Vagina (tissue), 2 donors: Measurements from ENCODE around the gene TAB2. TPM values are rescaled to one million over a fixed set of nuclear protein-coding genes. Genes with fewer than 3 reads are reported as not detected.

Source experiments
- DNase-seq, 2 donors: peaks; one replicate each; pipeline ENCODE4 v3.0.0-alpha.2; 2017; ENCODE audit errors: extremely low spot score in 2 of 2
- H3K27ac ChIP-seq: fragments of 200-600 bp; sonication (generic); one replicate; pipeline ENCODE4 v1.5.1; 2019
- H3K27me3 ChIP-seq: fragments of 200-600 bp; sonication (generic); one replicate; pipeline ENCODE4 v1.5.1; 2019
- H3K36me3 ChIP-seq, 2 donors: fragments of 200-600 bp; sonication (generic); one replicate each; pipeline ENCODE4 v1.5.1; 2017 to 2019
- H3K4me1 ChIP-seq: fragments of 200-600 bp; sonication (generic); one replicate; pipeline ENCODE4 v1.5.1; 2019
- H3K4me3 ChIP-seq, 2 donors: fragments of 200-600 bp; sonication (generic); 1 replicate in 1 of 2; 2 replicates in 1 of 2; pipeline ENCODE4 v1.5.1; 2016 to 2019
- H3K9me3 ChIP-seq: fragments of 200-600 bp; sonication (generic); one replicate; pipeline ENCODE4 v1.5.1; 2019
- POLR2A ChIP-seq, 2 donors: fragments of 450-650 bp; IDR thresholded peaks; one replicate each; pipeline ENCODE4 v1.6.1; 2017; ENCODE audit warnings: antibody characterized with exemption in 2 of 2, mild to moderate bottlenecking in 2 of 2, moderate library complexity in 2 of 2
- POLR2AphosphoS5 ChIP-seq, 2 donors: sonication (generic); formaldehyde crosslinking; IDR thresholded peaks; one replicate each; pipeline ENCODE4 v1.9.0; 2017; ENCODE audit warnings: antibody characterized with exemption in 2 of 2, mild to moderate bottlenecking in 2 of 2, low read depth in 1 of 2; ENCODE audit not compliant: insufficient read depth in 1 of 2
- intact Hi-C: fragments of 100-400 bp; cut with DNase I; formaldehyde crosslinking; loops from one replicate; pipeline ENCODE4 v1.15.1; 2023
- total RNA-seq: library from RNA; depleted of rRNA; stranded (reverse); fragments of >200 nt; gene quantifications from one replicate; pipeline ENCODE4 v1.2.3, GENCODE V29; 2016
- TF ChIP-seq, protein P1 (sequence below), 3 experiments: fragments of 450-650 bp in 2 of 3; fragments of 200-600 bp in 1 of 3; sonication (generic) in 1 of 3; IDR thresholded peaks; one replicate each; pipeline ENCODE4 v1.5.1; 2017 to 2019; ENCODE audit warnings: antibody characterized with exemption in 3 of 3, mild to moderate bottlenecking in 2 of 3, moderate library complexity in 2 of 3

Gene TAB2
- total RNA-seq, 1 donor from 2014 or later: 80.5 TPM

GRCh38 chr6:149300563-149300962 lies 16.9 kb upstream of the TAB2 start:
- H3K36me3 ChIP-seq: no peaks in the 10 kb centered on the region
- H3K27ac ChIP-seq: no peak overlapping the region
- intact Hi-C loops: no loop called here
- no peak for DNase-seq
- no peak overlapping the region for H3K4me3 ChIP-seq
- H3K9me3 ChIP-seq: no peaks in the 10 kb centered on the region
- H3K4me1 ChIP-seq: no peaks in the 10 kb centered on the region
- TF ChIP-seq POLR2AphosphoS5 (IDR thresholded peaks at IDR 0.05; ENCODE audit: insufficient read depth in 1 of 2, low read depth in 1 of 2) (no peak), POLR2A (IDR thresholded peaks at IDR 0.05) (no peak)
- TF ChIP-seq, protein P1, sequence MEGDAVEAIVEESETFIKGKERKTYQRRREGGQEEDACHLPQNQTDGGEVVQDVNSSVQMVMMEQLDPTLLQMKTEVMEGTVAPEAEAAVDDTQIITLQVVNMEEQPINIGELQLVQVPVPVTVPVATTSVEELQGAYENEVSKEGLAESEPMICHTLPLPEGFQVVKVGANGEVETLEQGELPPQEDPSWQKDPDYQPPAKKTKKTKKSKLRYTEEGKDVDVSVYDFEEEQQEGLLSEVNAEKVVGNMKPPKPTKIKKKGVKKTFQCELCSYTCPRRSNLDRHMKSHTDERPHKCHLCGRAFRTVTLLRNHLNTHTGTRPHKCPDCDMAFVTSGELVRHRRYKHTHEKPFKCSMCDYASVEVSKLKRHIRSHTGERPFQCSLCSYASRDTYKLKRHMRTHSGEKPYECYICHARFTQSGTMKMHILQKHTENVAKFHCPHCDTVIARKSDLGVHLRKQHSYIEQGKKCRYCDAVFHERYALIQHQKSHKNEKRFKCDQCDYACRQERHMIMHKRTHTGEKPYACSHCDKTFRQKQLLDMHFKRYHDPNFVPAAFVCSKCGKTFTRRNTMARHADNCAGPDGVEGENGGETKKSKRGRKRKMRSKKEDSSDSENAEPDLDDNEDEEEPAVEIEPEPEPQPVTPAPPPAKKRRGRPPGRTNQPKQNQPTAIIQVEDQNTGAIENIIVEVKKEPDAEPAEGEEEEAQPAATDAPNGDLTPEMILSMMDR (IDR thresholded peaks at IDR 0.05): no peak
- H3K27me3 ChIP-seq: no peaks in the 10 kb centered on the region

DNA sequence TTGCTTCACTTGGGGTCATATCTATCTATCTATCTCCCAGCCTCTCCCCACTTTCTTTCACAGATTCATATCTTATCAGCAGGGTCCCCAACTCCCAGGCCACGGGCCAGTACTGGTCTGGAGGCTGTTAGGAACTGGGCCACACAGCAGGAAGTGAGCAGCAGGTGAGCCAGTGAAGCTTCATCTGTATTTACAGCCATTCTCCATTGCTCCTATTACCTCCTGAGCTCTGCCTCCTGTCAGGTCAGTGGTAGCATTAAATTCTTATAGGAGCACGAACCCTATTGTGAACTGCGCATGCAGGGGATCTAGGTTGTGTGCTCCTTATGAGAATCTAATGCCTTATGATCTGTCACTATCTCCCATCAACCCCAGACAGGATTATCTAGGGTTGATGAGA lies 14.8 kb upstream of the TAB2 start:
- Histone ChIP-seq H3K9me3 (no peaks in the 10 kb centered on the region), H3K27ac (no peak overlapping the region), H3K4me1 (no peaks in the 10 kb centered on the region), H3K4me3 (no peak overlapping the region), H3K27me3 (no peaks in the 10 kb centered on the region), H3K36me3 (no peaks in the 10 kb centered on the region)
- no peak for DNase-seq
- intact Hi-C loops: no loop called here
- TF ChIP-seq POLR2AphosphoS5 (IDR thresholded peaks at IDR 0.05; ENCODE audit: insufficient read depth in 1 of 2, low read depth in 1 of 2) (no peak), POLR2A (IDR thresholded peaks at IDR 0.05) (no peak)
- TF ChIP-seq, protein P1 (IDR thresholded peaks at IDR 0.05): no peak

- TF ChIP-seq, protein P1 (IDR thresholded peaks at IDR 0.05): no peak
- TF ChIP-seq POLR2A (IDR thresholded peaks at IDR 0.05): no peak
- no peak for TF ChIP-seq POLR2AphosphoS5 (IDR thresholded peaks at IDR 0.05; ENCODE audit: insufficient read depth in 1 of 2, low read depth in 1 of 2)
- intact Hi-C loops: no loop called here
These were observed 14.0 kb upstream of the TAB2 start for GRCh38 chr6:149303468-149303867.

GRCh38 chr6:149305372-149305771 lies 12.1 kb upstream of the TAB2 start:
- no peaks in the 10 kb centered on the region for H3K4me1 ChIP-seq
- H3K27ac ChIP-seq: no peak overlapping the region
- no peaks in the 10 kb centered on the region for H3K27me3 ChIP-seq
- H3K4me3 ChIP-seq: no peak overlapping the region
- TF ChIP-seq, protein P1 (IDR thresholded peaks at IDR 0.05): no peak
- TF ChIP-seq POLR2A (IDR thresholded peaks at IDR 0.05): no peak
- TF ChIP-seq POLR2AphosphoS5 (IDR thresholded peaks at IDR 0.05; ENCODE audit: insufficient read depth in 1 of 2, low read depth in 1 of 2): no peak
- no peak for DNase-seq
- no peaks in the 10 kb centered on the region for H3K9me3 ChIP-seq
- H3K36me3 ChIP-seq: no peaks in the 10 kb centered on the region
- intact Hi-C loops: no loop called here

More at GRCh38 chr6:149303468-149303867, 14.0 kb upstream of the TAB2 start:
- Histone ChIP-seq H3K27ac (no peak overlapping the region), H3K9me3 (no peaks in the 10 kb centered on the region), H3K27me3 (no peaks in the 10 kb centered on the region), H3K4me1 (no peaks in the 10 kb centered on the region), H3K4me3 (no peak overlapping the region), H3K36me3 (no peaks in the 10 kb centered on the region)
- DNase-seq: no peak

DNA sequence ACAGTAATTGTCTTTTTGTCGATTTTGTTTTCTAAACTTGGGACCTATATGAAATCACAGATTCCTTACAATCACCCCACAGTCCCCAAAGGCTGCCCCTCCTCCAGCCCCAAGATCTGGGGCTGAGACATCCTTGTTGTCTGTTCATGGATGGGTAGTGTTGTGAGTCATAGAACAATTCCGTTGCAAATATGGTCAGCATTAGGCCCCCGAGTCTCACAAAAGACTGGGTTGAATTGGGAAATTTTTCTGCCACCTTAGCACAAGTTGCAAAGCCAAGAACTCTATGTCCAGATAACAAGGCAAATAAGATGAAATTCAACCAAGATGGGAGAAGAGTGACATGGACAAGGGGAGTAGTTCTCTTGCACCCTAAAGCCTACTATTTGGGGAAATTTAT lies 10.5 kb upstream of the TAB2 start:
- no peaks in the 10 kb centered on the region for H3K4me1 ChIP-seq
- no peaks in the 10 kb centered on the region for H3K9me3 ChIP-seq
- no peaks in the 10 kb centered on the region for H3K36me3 ChIP-seq
- H3K27me3 ChIP-seq: no peaks in the 10 kb centered on the region
- no peak overlapping the region for H3K4me3 ChIP-seq
- DNase-seq: no peak
- intact Hi-C loops: no loop called here
- H3K27ac ChIP-seq: no peak overlapping the region
- TF ChIP-seq POLR2AphosphoS5 (IDR thresholded peaks at IDR 0.05; ENCODE audit: insufficient read depth in 1 of 2, low read depth in 1 of 2) (no peak), POLR2A (IDR thresholded peaks at IDR 0.05) (no peak)
- TF ChIP-seq, protein P1 (IDR thresholded peaks at IDR 0.05): no peak
